ENCODE data around the gene BCR.

The BCR gene

GRCh38 chr22:23227380-23227779, 47.1 kb downstream of the BCR start:
- DNase-seq (ENCODE audit: low read depth in 3 of 3, low spot score in 1 of 3) = no peak

GRCh38 chr22:23228503-23228902, 48.2 kb downstream of the BCR start:
- DNase-seq (ENCODE audit: low read depth in 3 of 3, low spot score in 1 of 3) = no peak

- no peak for DNase-seq (ENCODE audit: low read depth in 3 of 3, low spot score in 1 of 3)
Observed at GRCh38 chr22:23229646-23230045, 49.3 kb downstream of the BCR start.

GRCh38 chr22:23230348-23231068, 50.2 kb downstream of the BCR start:
- no peak for DNase-seq (ENCODE audit: low read depth in 3 of 3, low spot score in 1 of 3)

- no peak for DNase-seq (ENCODE audit: low read depth in 3 of 3, low spot score in 1 of 3)
Observed at GRCh38 chr22:23231471-23232093, 51.3 kb downstream of the BCR start.

- DNase-seq (ENCODE audit: low read depth in 3 of 3, low spot score in 1 of 3) = no peak
Observed at GRCh38 chr22:23232094-23232905, 52.0 kb downstream of the BCR start.

GRCh38 chr22:23233084-23233531, 52.8 kb downstream of the BCR start:
- no peak for DNase-seq (ENCODE audit: low read depth in 3 of 3, low spot score in 1 of 3)

- DNase-seq (ENCODE audit: low read depth in 3 of 3, low spot score in 1 of 3) = peak in 1 of 3 donors; percentile 18
Observed at GRCh38 chr22:23233752-23234408, 53.6 kb downstream of the BCR start.

- no peak for DNase-seq (ENCODE audit: low read depth in 3 of 3, low spot score in 1 of 3)
Observed at GRCh38 chr22:23234409-23235161, 54.3 kb downstream of the BCR start.

- DNase-seq (ENCODE audit: low read depth in 3 of 3, low spot score in 1 of 3) = no peak
Observed at GRCh38 chr22:23235425-23235824, 55.1 kb downstream of the BCR start.

GRCh38 chr22:23236026-23236425, 55.7 kb downstream of the BCR start:
- DNase-seq (ENCODE audit: low read depth in 3 of 3, low spot score in 1 of 3) = no peak

- no peak for DNase-seq (ENCODE audit: low read depth in 3 of 3, low spot score in 1 of 3)
Observed at GRCh38 chr22:23236440-23237184, 56.3 kb downstream of the BCR start.

- no peak for DNase-seq (ENCODE audit: low read depth in 3 of 3, low spot score in 1 of 3)
Observed at GRCh38 chr22:23237201-23237798, 57.0 kb downstream of the BCR start.

- no peak for DNase-seq (ENCODE audit: low read depth in 3 of 3, low spot score in 1 of 3)
Observed at GRCh38 chr22:23237841-23238240, 57.5 kb downstream of the BCR start.

- no peak for DNase-seq (ENCODE audit: low read depth in 3 of 3, low spot score in 1 of 3)
Observed at GRCh38 chr22:23238707-23239106, 58.4 kb downstream of the BCR start.

GRCh38 chr22:23239429-23239828, 59.1 kb downstream of the BCR start:
- no peak for DNase-seq (ENCODE audit: low read depth in 3 of 3, low spot score in 1 of 3)

GRCh38 chr22:23240639-23241389, 60.5 kb downstream of the BCR start:
- no peak for DNase-seq (ENCODE audit: low read depth in 3 of 3, low spot score in 1 of 3)

GRCh38 chr22:23241562-23242472, 61.5 kb downstream of the BCR start:
- DNase-seq (ENCODE audit: low read depth in 3 of 3, low spot score in 1 of 3) = no peak

Measured in stimulated activated CD4-positive, alpha-beta T cell treated with anti-CD3 and anti-CD28 coated beads, TNF-alpha, amount 100 ng/mL, for 1 hour (primary cell).